ENCODE data around the gene KCNG4.

DNA sequence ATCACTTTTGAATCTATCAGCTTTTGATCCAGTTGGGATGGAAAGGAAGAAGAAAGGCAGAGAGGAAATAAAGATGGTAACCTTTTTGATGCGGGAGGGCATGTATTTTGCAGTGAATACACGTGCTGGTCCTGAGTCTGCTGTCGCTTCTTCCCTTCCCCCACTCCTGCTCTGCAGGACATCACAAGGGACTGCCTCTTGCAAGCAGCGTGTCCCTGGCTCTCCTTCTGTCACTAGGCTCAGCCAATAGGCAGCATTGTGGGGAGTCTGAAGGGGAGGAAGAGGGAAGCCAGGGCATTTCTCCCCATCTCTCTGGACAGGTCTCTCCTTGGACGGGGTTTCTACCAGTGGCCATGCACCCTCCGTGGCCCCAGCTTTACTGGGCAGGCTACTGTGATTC, 39.2 kb upstream of the KCNG4 start:
- no peak for TF ChIP-seq CTCF (conservative IDR thresholded peaks at IDR 0.05)
- no peak for TF ChIP-seq ZFX (IDR thresholded peaks at IDR 0.05)
